ENCODE measurements around the gene TRPM2. TPM values are rescaled to one million over a fixed set of nuclear protein-coding genes. Genes with fewer than 3 reads are reported as not detected.

TRPM2 gene
- total and polyA plus RNA-seq, 12 donors: 1.5 to 28.3 (median 11.3) TPM

- Histone ChIP-seq H3K4me1 (replicated peaks in 1 of 2) (no peaks in the 10 kb centered on the region), H3K27ac (no peak overlapping the region), H3K36me3 (replicated peaks in 1 of 2) (no peaks in the 10 kb centered on the region), H3K9me3 (replicated peaks in 1 of 3) (no peaks in the 10 kb centered on the region), H3K4me3 (no peak overlapping the region), H3K27me3 (no peaks in the 10 kb centered on the region)
- no peak for DNase-seq
- WGBS, 4 donors: 66 to 78% (median 73%) methylated on average over 23 to 28 of the region's 28 CpGs
- intact Hi-C loops (cut with DNase I): no loop called here
- TF ChIP-seq CTCF (IDR thresholded peaks at IDR 0.05): no peak
- TF ChIP-seq POLR2A (IDR thresholded peaks at IDR 0.05): no peak
These were observed 130.1 kb downstream of the TRPM2 start for GRCh38 chr21:44483288-44484237.

- H3K4me1 ChIP-seq (replicated peaks in 1 of 2): no peaks in the 10 kb centered on the region
- H3K9me3 ChIP-seq (replicated peaks in 1 of 3): no peaks in the 10 kb centered on the region
- H3K27ac ChIP-seq: no peak overlapping the region
- H3K27me3 ChIP-seq: no peaks in the 10 kb centered on the region
- intact Hi-C loops (cut with DNase I): no loop called here
- no peaks in the 10 kb centered on the region for H3K36me3 ChIP-seq (replicated peaks in 1 of 2)
- no peak overlapping the region for H3K4me3 ChIP-seq
- DNase-seq: no peak
- TF ChIP-seq CTCF (IDR thresholded peaks at IDR 0.05) (no peak), POLR2A (IDR thresholded peaks at IDR 0.05) (no peak)
- WGBS, 4 donors: 74 to 89% (median 87%) methylated on average over 10 to 43 of the region's 43 CpGs
These were observed 131.3 kb downstream of the TRPM2 start for GRCh38 chr21:44484498-44485253.

DNA sequence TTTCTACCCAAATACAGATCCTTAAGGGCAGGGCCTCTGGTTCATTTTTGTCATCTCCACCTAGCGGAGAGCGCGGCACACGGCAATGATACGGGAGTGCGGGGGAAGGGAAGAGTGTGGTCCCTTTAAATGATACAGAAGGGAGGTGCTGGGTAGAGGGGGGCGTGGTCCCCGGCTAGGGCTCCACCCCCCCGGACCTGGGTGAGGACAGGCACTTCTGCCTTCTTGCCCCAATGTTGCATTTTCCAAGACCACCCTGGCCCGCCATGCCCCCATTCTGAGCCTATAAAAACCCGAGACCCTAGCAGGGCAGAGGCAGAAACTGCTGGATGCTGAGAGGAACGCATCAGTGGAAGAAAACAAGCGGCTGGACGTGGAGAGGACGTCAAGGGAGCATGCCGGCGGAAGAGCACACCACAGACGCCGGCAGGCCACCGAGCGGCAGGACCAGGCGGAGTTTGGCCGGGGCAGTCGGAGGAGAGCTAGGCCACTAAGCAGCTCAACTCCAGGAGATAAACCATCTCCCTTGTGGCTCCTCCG is 131.9 kb downstream of the TRPM2 start:
- TF ChIP-seq POLR2A (IDR thresholded peaks at IDR 0.05) (no peak), CTCF (IDR thresholded peaks at IDR 0.05) (peak in 2 of 6 experiments; percentile 6 to 21)
- intact Hi-C loops (cut with DNase I): no loop called here
- Histone ChIP-seq H3K36me3 (replicated peaks in 1 of 2) (no peaks in the 10 kb centered on the region), H3K9me3 (replicated peaks in 1 of 3) (no peaks in the 10 kb centered on the region), H3K4me1 (replicated peaks in 1 of 2) (no peaks in the 10 kb centered on the region), H3K4me3 (no peak overlapping the region), H3K27me3 (no peaks in the 10 kb centered on the region), H3K27ac (no peak overlapping the region)
- WGBS, 4 donors: 63 to 79% (median 72%) methylated on average over 22 to 25 of the region's 25 CpGs
- DNase-seq: peak in 5 of 7 donors; percentile 24 to 57 (median 41)

GRCh38 chr21:44485796-44486195 is 132.4 kb downstream of the TRPM2 start:
- no peak overlapping the region for H3K4me3 ChIP-seq
- intact Hi-C loops (cut with DNase I): no loop called here

More at GRCh38 chr21:44485796-44486195, 132.4 kb downstream of the TRPM2 start:
- no peak for DNase-seq
- H3K36me3 ChIP-seq (replicated peaks in 1 of 2): no peaks in the 10 kb centered on the region
- 63 to 78% (median 71%) methylated on average over 6 to 10 of the region's 10 CpGs for WGBS, 4 donors
- no peaks in the 10 kb centered on the region for H3K27me3 ChIP-seq
- no peaks in the 10 kb centered on the region for H3K4me1 ChIP-seq (replicated peaks in 1 of 2)
- H3K9me3 ChIP-seq (replicated peaks in 1 of 3): no peaks in the 10 kb centered on the region
- no peak overlapping the region for H3K27ac ChIP-seq
- TF ChIP-seq CTCF (IDR thresholded peaks at IDR 0.05) (no peak), POLR2A (IDR thresholded peaks at IDR 0.05) (no peak)
